Measurements from ENCODE around the gene NFIA. TPM values are rescaled to one million over a fixed set of nuclear protein-coding genes. Genes with fewer than 3 reads are reported as not detected.

Gene NFIA
- total and polyA plus RNA-seq, 2 of the 13 experiments (the other 11 are each of a cell fraction or from before 2014, with no cell fraction given): 14.7 to 28.5 TPM

DNA sequence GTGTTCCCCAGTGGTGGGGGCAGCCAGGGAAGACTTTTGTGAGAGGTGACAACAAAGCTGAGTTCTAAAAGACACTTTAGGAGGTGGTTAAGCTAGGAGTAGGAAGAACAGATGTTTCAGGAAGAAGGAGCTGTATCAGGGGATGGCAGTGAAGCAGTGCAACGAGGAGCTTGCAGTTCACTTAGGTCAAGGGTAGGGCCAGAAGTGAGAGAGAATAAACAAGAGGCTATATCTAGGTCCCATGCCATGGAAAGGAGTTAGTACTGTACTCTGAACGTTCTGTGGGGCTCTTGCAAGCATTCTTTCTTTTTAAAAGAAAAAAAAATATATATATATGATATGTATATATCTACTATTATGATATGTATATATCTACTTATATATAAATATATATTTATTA lies 244.4 kb downstream of the NFIA start:
- in situ Hi-C loops (cut with HindIII; ENCODE audit: extremely low pct_ligation_motif_present, low pct_unique_long_range_greater_than_20kb) (no loop called here), intact Hi-C loops (cut with micrococcal nuclease; ENCODE audit: unreplicated experiment) (no loop called here)
- Histone ChIP-seq H3K4me3 (replicated peaks in 1 of 3; ENCODE audit: insufficient read depth in 1 of 3, low read depth in 2 of 3, low read length in 3 of 3) (no peak overlapping the region), H3K27me3 (ENCODE audit: control insufficient read depth in 1 of 2, insufficient read depth in 2 of 2, low read length in 2 of 2) (no peaks in the 10 kb centered on the region; a peak in 1 of 5 replicates), H3K79me2 (ENCODE audit: insufficient read depth, low read length) (peaks cover 30% of the 10 kb centered on the region), H2AFZ (ENCODE audit: low read length) (no peak overlapping the region), H4K20me1 (ENCODE audit: insufficient read depth, low read length) (peaks cover 18% of the 10 kb centered on the region), H3K9ac (ENCODE audit: insufficient read depth, low read depth, low read length) (no peak overlapping the region), H3K36me3 (replicated peaks in 1 of 2; ENCODE audit: control insufficient read depth in 1 of 2, insufficient read depth in 2 of 2, low read length in 2 of 2) (0 out of 5 replicates have a peak, but pooled peaks cover 0 to 3% of the 10 kb centered on the region in 2 experiments), H3K4me1 (ENCODE audit: insufficient read depth, low read length) (peaks cover 39% of the 10 kb centered on the region), H3K27ac (ENCODE audit: extremely low read length, insufficient read depth, low read length) (no peak overlapping the region), H3K9me3 (ENCODE audit: low read length) (no peaks in the 10 kb centered on the region), H3K4me2 (ENCODE audit: low read depth, low read length) (no peak overlapping the region)
- DNase-seq (ENCODE audit: low spot score) (no peak), FAIRE-seq (no peak), ATAC-seq (peak; percentile 63)
- TF ChIP-seq TBX3 (IDR thresholded peaks at IDR 0.05; ENCODE audit: borderline replicate concordance) (no peak), JUNB (CRISPR knock-in tag; IDR thresholded peaks at IDR 0.05; ENCODE audit: borderline replicate concordance) (no peak), SOX13 (IDR thresholded peaks at IDR 0.05) (no peak), SOX13 (CRISPR knock-in tag; conservative IDR thresholded peaks at IDR 0.05 in 1 of 2, IDR thresholded peaks at IDR 0.05 in 1 of 2) (no peak), XRCC5 (optimal IDR thresholded peaks at IDR 0.05; ENCODE audit: low read length) (no peak), YEATS4 (CRISPR knock-in tag; IDR thresholded peaks at IDR 0.05; ENCODE audit: borderline replicate concordance) (no peak), TCF7L2 (IDR thresholded peaks at IDR 0.05; ENCODE audit: low read depth, low read length) (no peak), TOPORS (CRISPR knock-in tag; IDR thresholded peaks at IDR 0.05) (no peak), ISL2 (CRISPR knock-in tag; IDR thresholded peaks at IDR 0.05) (no peak), SMAD3 (CRISPR knock-in tag; IDR thresholded peaks at IDR 0.05) (no peak), PHF21A (CRISPR knock-in tag; IDR thresholded peaks at IDR 0.05) (no peak), SUZ12 (IDR thresholded peaks at IDR 0.05; ENCODE audit: low read depth, low read length) (no peak), ARNT2 (CRISPR knock-in tag; IDR thresholded peaks at IDR 0.05; ENCODE audit: low read depth) (no peak), ZMYM3 (CRISPR knock-in tag; IDR thresholded peaks at IDR 0.05) (no peak), ZNF253 (CRISPR knock-in tag; IDR thresholded peaks at IDR 0.05; ENCODE audit: borderline replicate concordance) (no peak), ZNF543 (CRISPR knock-in tag; IDR thresholded peaks at IDR 0.05) (no peak), CHD4 (IDR thresholded peaks at IDR 0.05; ENCODE audit: borderline replicate concordance, low read length) (no peak)
- TF ChIP-seq, protein P1, sequence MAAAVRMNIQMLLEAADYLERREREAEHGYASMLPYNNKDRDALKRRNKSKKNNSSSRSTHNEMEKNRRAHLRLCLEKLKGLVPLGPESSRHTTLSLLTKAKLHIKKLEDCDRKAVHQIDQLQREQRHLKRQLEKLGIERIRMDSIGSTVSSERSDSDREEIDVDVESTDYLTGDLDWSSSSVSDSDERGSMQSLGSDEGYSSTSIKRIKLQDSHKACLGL (CRISPR knock-in tag; IDR thresholded peaks at IDR 0.05): no peak
- TF ChIP-seq, protein P2, sequence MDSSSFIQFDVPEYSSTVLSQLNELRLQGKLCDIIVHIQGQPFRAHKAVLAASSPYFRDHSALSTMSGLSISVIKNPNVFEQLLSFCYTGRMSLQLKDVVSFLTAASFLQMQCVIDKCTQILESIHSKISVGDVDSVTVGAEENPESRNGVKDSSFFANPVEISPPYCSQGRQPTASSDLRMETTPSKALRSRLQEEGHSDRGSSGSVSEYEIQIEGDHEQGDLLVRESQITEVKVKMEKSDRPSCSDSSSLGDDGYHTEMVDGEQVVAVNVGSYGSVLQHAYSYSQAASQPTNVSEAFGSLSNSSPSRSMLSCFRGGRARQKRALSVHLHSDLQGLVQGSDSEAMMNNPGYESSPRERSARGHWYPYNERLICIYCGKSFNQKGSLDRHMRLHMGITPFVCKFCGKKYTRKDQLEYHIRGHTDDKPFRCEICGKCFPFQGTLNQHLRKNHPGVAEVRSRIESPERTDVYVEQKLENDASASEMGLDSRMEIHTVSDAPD (CRISPR knock-in tag; IDR thresholded peaks at IDR 0.05): no peak
- TF ChIP-seq, protein P3, sequence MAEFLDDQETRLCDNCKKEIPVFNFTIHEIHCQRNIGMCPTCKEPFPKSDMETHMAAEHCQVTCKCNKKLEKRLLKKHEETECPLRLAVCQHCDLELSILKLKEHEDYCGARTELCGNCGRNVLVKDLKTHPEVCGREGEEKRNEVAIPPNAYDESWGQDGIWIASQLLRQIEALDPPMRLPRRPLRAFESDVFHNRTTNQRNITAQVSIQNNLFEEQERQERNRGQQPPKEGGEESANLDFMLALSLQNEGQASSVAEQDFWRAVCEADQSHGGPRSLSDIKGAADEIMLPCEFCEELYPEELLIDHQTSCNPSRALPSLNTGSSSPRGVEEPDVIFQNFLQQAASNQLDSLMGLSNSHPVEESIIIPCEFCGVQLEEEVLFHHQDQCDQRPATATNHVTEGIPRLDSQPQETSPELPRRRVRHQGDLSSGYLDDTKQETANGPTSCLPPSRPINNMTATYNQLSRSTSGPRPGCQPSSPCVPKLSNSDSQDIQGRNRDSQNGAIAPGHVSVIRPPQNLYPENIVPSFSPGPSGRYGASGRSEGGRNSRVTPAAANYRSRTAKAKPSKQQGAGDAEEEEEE (CRISPR knock-in tag; IDR thresholded peaks at IDR 0.05; ENCODE audit: borderline replicate concordance): no peak
- no TSS peak for BruUV-seq (replicated peaks)
- POLR2A ChIA-PET: no interaction called here
- 67% methylated on average over 2 of the region's 2 CpGs for WGBS (ENCODE audit: low lambda C conversion rate)
- CTCF ChIA-PET (ENCODE audit: low intra/inter-chr PET ratio, low total read pairs): no interaction called here
